ENCODE measurements around the gene PXMP4. TPM values are rescaled to one million over a fixed set of nuclear protein-coding genes. Genes with fewer than 3 reads are reported as not detected.

Gene PXMP4
- total and polyA plus RNA-seq, 9 of the 15 experiments (the other 6 are each of a cell fraction or from before 2014, with no cell fraction given) = 4.8 to 29.1 (median 6.8) TPM

- in situ Hi-C loops (cut with MboI) = loop anchor here (5.0 to 10.0 kb wide), 2 partner anchors 201 to 239 kb away; no protein-coding TSS in a partner anchor
- no peak overlapping the region for H2AFZ ChIP-seq (ENCODE audit: low read depth, low read length)
- FAIRE-seq = peak; percentile 95
- TF ChIP-seq POLR2A (conservative IDR thresholded peaks at IDR 0.05) = peak; percentile 53
- peak in 1 of 2 experiments; percentile 64; a peak in 1 of 4 replicates for TF ChIP-seq RCOR1 (IDR thresholded peaks at IDR 0.05; ENCODE audit: borderline replicate concordance in 1 of 2, low read depth in 2 of 2, low read length in 2 of 2)
- TF ChIP-seq RAD21 (CRISPR knock-in tag; conservative IDR thresholded peaks at IDR 0.05 in 1 of 2, IDR thresholded peaks at IDR 0.05 in 1 of 2) = peak; percentile 48 to 90; a peak in 3 of 4 replicates
- no peak for TF ChIP-seq KLF10 (CRISPR knock-in tag; IDR thresholded peaks at IDR 0.05)
- TF ChIP-seq CTCFL (IDR thresholded peaks at IDR 0.05; ENCODE audit: borderline replicate concordance, insufficient read depth, low read depth, low read length, poor library complexity, severe bottlenecking) = peak; percentile 44
- no peak for TF ChIP-seq MGA (IDR thresholded peaks at IDR 0.05)
These were observed 66.8 kb downstream of the PXMP4 start for GRCh38 chr20:33653218-33653899.

More at GRCh38 chr20:33653218-33653899, 66.8 kb downstream of the PXMP4 start:
- BruUV-seq (replicated peaks) = no TSS peak
- peaks cover 21% of the 10 kb centered on the region; the same call in 1 of the 3 replicates for H3K36me3 ChIP-seq (ENCODE audit: control insufficient read depth, insufficient read depth, low read length)
- ATAC-seq (peak; percentile 87), DNase-seq (ENCODE audit: extremely low read depth in 1 of 4, low spot score in 3 of 4) (peak; percentile 72 to 79 (median 76))
- H3K4me2 ChIP-seq (ENCODE audit: insufficient read depth, low read length) = no peak overlapping the region
- H3K27ac ChIP-seq (ENCODE audit: extremely low read depth, low read depth, low read length) = no peak overlapping the region
- H3K4me3 ChIP-seq = no peak overlapping the region
- H3K4me1 ChIP-seq (replicated peaks in 1 of 2; ENCODE audit: control insufficient read depth in 2 of 2, insufficient read depth in 2 of 2, low read length in 2 of 2) = peaks cover 6 to 37% of the 10 kb centered on the region in 2 experiments; a peak in 3 of 5 replicates
- H3K27me3 ChIP-seq (ENCODE audit: control insufficient read depth in 2 of 2, insufficient read depth in 2 of 2, low read length in 2 of 2) = no peaks in the 10 kb centered on the region
- ChIA-PET CTCF (ENCODE audit: low intra/inter-chr PET ratio) (interaction anchor here (0.7 to 1.6 kb wide), 3 partner anchors 195 to 239 kb away, joined by 3 to 8 read pairs (median 4); no protein-coding TSS in a partner anchor), POLR2A (interaction anchor here (0.6 to 4.5 kb wide), 13 partner anchors 8 to 431 kb away, joined by 3 to 51 read pairs (median 3); partner anchors contain the start of genes ACTL10 and CBFA2T2)
- 0 out of 4 replicates have a peak overlapping the region, but pooled peaks of 1 of the 2 experiments have one; percentile 12 for H3K9ac ChIP-seq (ENCODE audit: insufficient read depth in 1 of 2, low read depth in 2 of 2, low read length in 2 of 2)
- no peaks in the 10 kb centered on the region for H3K79me2 ChIP-seq (ENCODE audit: control insufficient read depth, insufficient read depth, low read length)
- H3K9me3 ChIP-seq (replicated peaks; ENCODE audit: control insufficient read depth, insufficient read depth, low read depth, low read length) = no peaks in the 10 kb centered on the region
- intact Hi-C loops (cut with micrococcal nuclease) = loop anchor here (2.0 to 5.0 kb wide), 3 partner anchors 139 to 251 kb away; partner anchors contain the start of gene CDK5RAP1
- WGBS (ENCODE audit: insufficient coverage, low coverage, missing lambda C conversion rate) = 50% methylated on average over 15 of the region's 16 CpGs
- H3K9me1 ChIP-seq (ENCODE audit: control insufficient read depth, insufficient read depth, low read length) = peaks cover 7% of the 10 kb centered on the region
- H4K20me1 ChIP-seq (replicated peaks; ENCODE audit: control insufficient read depth, insufficient read depth, low read length) = peaks cover 18% of the 10 kb centered on the region; the same call in 1 of the 2 replicates
